GM15510 (cell line): Measurements from ENCODE around the gene KXD1.
A peak's percentile ranks its signal among the peaks of the same experiment; 100 is the strongest.

Source experiments
- POLR2A ChIP-seq: IDR thresholded peaks from 3 replicates; pipeline ENCODE4 v1.6.1; 2011; ENCODE audit warnings: borderline replicate concordance; ENCODE audit not compliant: insufficient read length; ENCODE audit errors: extremely low read depth

KXD1 gene

GRCh38 chr19:18588611-18589379 is 31.1 kb downstream of the KXD1 start, which contains the start of gene REX1BD:
REX1BD (plus strand) TSS chr19:18588798; CDS start chr19:18588802, 4 bp downstream.
- peak; percentile 89 for TF ChIP-seq POLR2A

GRCh38 chr19:18589380-18590272 is 32.0 kb downstream of the KXD1 start:
- no peak for TF ChIP-seq POLR2A

GRCh38 chr19:18590273-18591272 is 32.9 kb downstream of the KXD1 start:
- TF ChIP-seq POLR2A: no peak

GRCh38 chr19:18591735-18592385 is 34.2 kb downstream of the KXD1 start:
- TF ChIP-seq POLR2A: no peak

- no peak for TF ChIP-seq POLR2A
Observed at GRCh38 chr19:18593367-18594095, 35.9 kb downstream of the KXD1 start.

GRCh38 chr19:18594096-18594823 is 36.6 kb downstream of the KXD1 start:
- no peak for TF ChIP-seq POLR2A

GRCh38 chr19:18594824-18595373 is 37.2 kb downstream of the KXD1 start:
- no peak for TF ChIP-seq POLR2A

GRCh38 chr19:18595475-18595874 is 37.8 kb downstream of the KXD1 start:
- TF ChIP-seq POLR2A: no peak

GRCh38 chr19:18596752-18597157 is 39.1 kb downstream of the KXD1 start:
- no peak for TF ChIP-seq POLR2A

- no peak for TF ChIP-seq POLR2A
Observed at GRCh38 chr19:18597809-18598660, 40.4 kb downstream of the KXD1 start.

GRCh38 chr19:18599485-18599884 is 41.8 kb downstream of the KXD1 start:
- no peak for TF ChIP-seq POLR2A
